Stimulated activated CD8-positive, alpha-beta memory T cell treated with anti-CD3 and anti-CD28 coated beads, Interleukin-7, amount 100 ng/mL, for 1 hour (primary cell): Measurements from ENCODE around the gene SLC30A3.

Source experiments
- DNase-seq, 2 donors: peaks; one replicate each; pipeline ENCODE4 v3.0.0-alpha.2; 2020; ENCODE audit warnings: low read depth in 2 of 2

SLC30A3 gene

DNA sequence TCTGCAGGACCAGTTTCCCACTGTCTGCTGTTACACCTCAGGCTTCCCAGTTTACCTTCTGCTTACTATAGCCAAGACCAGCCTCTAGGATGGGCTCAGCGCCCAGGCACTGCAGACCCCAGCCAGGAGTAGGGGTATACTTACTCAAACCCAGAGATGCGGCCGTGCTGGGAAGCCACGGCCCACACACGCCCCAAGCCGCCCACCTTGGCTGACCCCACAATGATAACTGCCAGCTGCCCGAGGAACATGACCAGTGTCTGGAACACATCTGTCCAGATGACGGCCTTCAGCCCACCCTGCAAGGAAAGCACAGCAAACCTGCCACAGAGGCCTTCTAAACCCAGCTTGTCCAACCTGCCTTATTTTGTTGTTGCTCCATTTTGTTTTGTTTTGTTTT lies 57.6 kb downstream of the SLC30A3 start:
- no peak for DNase-seq

DNA sequence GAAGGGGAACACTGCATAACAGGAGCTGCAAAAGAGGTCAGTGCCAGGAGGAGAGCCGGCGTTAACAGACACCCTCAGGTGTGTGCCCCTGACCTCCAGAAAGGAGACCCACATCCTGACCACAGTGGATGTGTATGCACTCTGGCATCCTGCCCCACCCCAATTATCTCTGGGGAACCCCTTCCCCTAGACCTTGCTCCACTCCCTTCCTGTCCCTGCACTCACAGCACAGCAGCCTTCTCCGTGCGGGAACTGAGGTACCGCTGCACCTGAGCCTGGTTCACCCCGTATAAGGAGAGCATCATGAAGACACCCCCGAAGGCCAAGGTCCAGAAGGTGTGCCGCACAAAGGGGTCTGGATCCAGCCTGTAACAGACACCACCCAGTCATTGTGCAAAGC lies 58.3 kb downstream of the SLC30A3 start:
- no peak for DNase-seq

DNA sequence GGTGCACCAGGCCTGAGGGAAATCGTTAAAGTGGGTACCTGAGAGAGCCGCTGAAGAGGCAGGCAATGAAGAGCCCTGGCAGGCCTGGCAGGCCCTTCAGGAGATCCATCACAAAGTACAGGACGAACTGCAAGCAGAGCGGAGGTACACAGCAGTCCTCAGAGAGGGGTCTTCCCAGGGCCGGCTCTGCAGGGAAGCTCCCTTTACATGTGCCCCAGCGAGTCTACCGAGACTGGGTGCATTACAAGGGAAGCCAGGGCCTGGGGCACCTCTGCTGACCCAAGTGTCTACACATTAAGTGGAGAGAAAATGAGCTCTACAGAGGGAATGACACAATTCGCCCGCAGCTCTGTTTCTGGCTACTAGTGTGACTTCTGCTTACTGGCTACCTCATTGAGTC lies 59.1 kb downstream of the SLC30A3 start:
- no peak for DNase-seq
